HCT116 (cell line): ENCODE data around the gene CRACDL. TPM values are rescaled to one million over a fixed set of nuclear protein-coding genes. Genes with fewer than 3 reads are reported as not detected.

Experiments
- ATAC-seq: fragments of 200-7000 bp; cut with Tn5 transposase; 2 replicates; pipeline ENCODE4 v1.9.1; 2020; ENCODE audit warnings: mild to moderate bottlenecking, moderate library complexity
- BruUV-seq: library from RNA; stranded (reverse); fragments of 400-500 nt; replicated peaks from 2 replicates; lab custom pipeline; 2021; lab: Mats Ljungman, UMichigan
- CTCF ChIA-PET: fragments of 300-600 bp; sonication (Branson Sonifier 250); formaldehyde crosslinking; loops from one replicate; lab custom pipeline; 2021; ENCODE audit warnings: antibody characterized with exemption; lab: Charles Lee
- POLR2A ChIA-PET: fragments of 300-600, 350-600 bp; sonication (Branson Sonifier 250); formaldehyde crosslinking; loops from one replicate; lab custom pipeline; 2021; ENCODE audit warnings: antibody characterized with exemption; lab: Charles Lee
- RAD21 ChIA-PET, 2 experiments: fragments of 300-600 bp; sonication (Branson Sonifier 250); formaldehyde crosslinking; loops; one replicate each; lab custom pipeline; 2023; ENCODE audit warnings: low total read pairs in 2 of 2; ENCODE audit not compliant: uncharacterized antibody in 2 of 2, unreplicated experiment in 2 of 2, low non-redundant PET in 1 of 2; lab: Charles Lee
- DNase-seq: peaks from one replicate; pipeline ENCODE4 v3.0.0-alpha.2; 2010; ENCODE audit warnings: low read depth, low spot score
- H2AFZ ChIP-seq: fragments of 200-600 bp; shearing (Covaris generic), sonication (generic); 2 replicates; pipeline ENCODE4 v1.6.1; 2017; ENCODE audit warnings: low read depth, mixed run types, mixed read lengths, antibody characterized with exemption, low read length; ENCODE audit not compliant: poor library complexity, severe bottlenecking
- H3K27ac ChIP-seq: 2 replicates; pipeline ENCODE4 v1.5.1; 2012; ENCODE audit warnings: low read depth, low read length
- H3K27me3 ChIP-seq: fragments of 200-600 bp; sonication (generic); 2 replicates; pipeline ENCODE4 v1.6.1; 2016; ENCODE audit warnings: mixed run types, low read length, mixed read lengths; ENCODE audit not compliant: insufficient read depth
- H3K36me3 ChIP-seq, 2 experiments: fragments of 200-500 bp in 1 of 2; fragments of 200-600 bp in 1 of 2; sonication (Bioruptor generic) in 1 of 2; sonication (generic) in 1 of 2; 2 replicates each; pipeline versions ENCODE4 v1.5.1 to v1.6.1; 2014 to 2016; ENCODE audit warnings: low read length in 2 of 2, inconsistent platforms in 1 of 2, mixed read lengths in 1 of 2, mixed run types in 1 of 2; ENCODE audit not compliant: insufficient read depth in 2 of 2, control insufficient read depth in 1 of 2
- H3K4me1 ChIP-seq, 2 experiments: fragments of 200-600 bp in 1 of 2; sonication (generic) in 1 of 2; 2 replicates each; pipeline versions ENCODE4 v1.5.1 to v1.6.1; 2012 to 2017; ENCODE audit warnings: low read length in 2 of 2, inconsistent platforms in 1 of 2, mild to moderate bottlenecking in 1 of 2, mixed read lengths in 1 of 2, mixed run types in 1 of 2, moderate library complexity in 1 of 2; ENCODE audit not compliant: insufficient read depth in 2 of 2, control insufficient read depth in 1 of 2
- H3K4me2 ChIP-seq: fragments of 200-600 bp; sonication (generic); 2 replicates; pipeline ENCODE4 v1.6.1; 2017; ENCODE audit warnings: mixed run types, low read length, mixed read lengths
- H3K4me3 ChIP-seq, 2 experiments: fragments of 200-600 bp in 1 of 2; sonication (generic) in 1 of 2; replicated peaks in 1 of 2; 2 replicates each; pipeline ENCODE4 v1.5.1; 2011 to 2016; ENCODE audit warnings: low read length in 2 of 2, control low read depth in 1 of 2, low read depth in 1 of 2, mild to moderate bottlenecking in 1 of 2, mixed read lengths in 1 of 2, mixed run types in 1 of 2
- H3K79me2 ChIP-seq: fragments of 200-600 bp; sonication (generic); 2 replicates; pipeline ENCODE4 v1.6.1; 2017; ENCODE audit warnings: mild to moderate bottlenecking, mixed run types, low read length, moderate library complexity, mixed read lengths; ENCODE audit not compliant: insufficient read depth
- H3K9ac ChIP-seq: fragments of 200-600 bp; sonication (generic); 2 replicates; pipeline ENCODE4 v1.6.1; 2016; ENCODE audit warnings: low read length, mixed read lengths
- H3K9me2 ChIP-seq: fragments of 200-600 bp; sonication (generic), shearing (Covaris generic); 2 replicates; pipeline ENCODE4 v1.6.1; 2017; ENCODE audit warnings: mixed run types, mild to moderate bottlenecking, moderate library complexity; ENCODE audit not compliant: insufficient read depth
- H3K9me3 ChIP-seq, 2 experiments: fragments of 200-500 bp in 1 of 2; fragments of 200-600 bp in 1 of 2; sonication (Bioruptor generic) in 1 of 2; sonication (generic) in 1 of 2; 2 replicates each; pipeline ENCODE4 v1.6.1; 2014 to 2017; ENCODE audit warnings: low read length in 2 of 2, mixed read lengths in 2 of 2, inconsistent platforms in 1 of 2, low read depth in 1 of 2, mild to moderate bottlenecking in 1 of 2, mixed run types in 1 of 2, moderate library complexity in 1 of 2; ENCODE audit not compliant: control insufficient read depth in 1 of 2, insufficient read depth in 1 of 2
- H4K20me1 ChIP-seq: fragments of 200-600 bp; sonication (generic), shearing (Covaris generic); 2 replicates; pipeline ENCODE4 v1.6.1; 2017; ENCODE audit warnings: mixed run types, mild to moderate bottlenecking, moderate library complexity; ENCODE audit not compliant: insufficient read depth
- ATF3 ChIP-seq: IDR thresholded peaks from 2 replicates; pipeline ENCODE4 v1.6.1; 2012
- CBX3 ChIP-seq: IDR thresholded peaks from 2 replicates; pipeline ENCODE4 v1.6.1; 2012; ENCODE audit warnings: low read depth
- CEBPB ChIP-seq: IDR thresholded peaks from 2 replicates; pipeline ENCODE4 v1.6.1; 2012; ENCODE audit warnings: low read depth
- CTCF ChIP-seq, 3 experiments: fragments of 200-600 bp in 1 of 3; sonication (generic) in 1 of 3; IDR thresholded peaks in 2 of 3; conservative IDR thresholded peaks in 1 of 3; 2 replicates each; pipeline ENCODE4 v1.5.1; 2012 to 2017; ENCODE audit warnings: low read depth in 2 of 3, low read length in 2 of 3, antibody characterized with exemption in 1 of 3, borderline replicate concordance in 1 of 3, control low read depth in 1 of 3, mild to moderate bottlenecking in 1 of 3, mixed read lengths in 1 of 3, mixed run types in 1 of 3, moderate library complexity in 1 of 3; ENCODE audit not compliant: insufficient read depth in 1 of 3
- EGR1 ChIP-seq: IDR thresholded peaks from 2 replicates; pipeline ENCODE4 v1.6.1; 2012; ENCODE audit warnings: low read depth
- EZH2 ChIP-seq: fragments of 200-600 bp; sonication (generic); IDR thresholded peaks from 2 replicates; pipeline ENCODE4 v1.6.1; 2017; ENCODE audit warnings: antibody characterized with exemption, mixed run types
- EZH2phosphoT487 ChIP-seq: fragments of 200-600 bp; IDR thresholded peaks from 2 replicates; pipeline ENCODE4 v1.6.1; 2018; ENCODE audit warnings: antibody characterized with exemption, borderline replicate concordance
- FOSL1 ChIP-seq: IDR thresholded peaks from 2 replicates; pipeline ENCODE4 v1.6.1; 2012; ENCODE audit warnings: low read depth
- JUND ChIP-seq: IDR thresholded peaks from 2 replicates; pipeline ENCODE4 v1.6.1; 2012
- MAX ChIP-seq: IDR thresholded peaks from 2 replicates; pipeline ENCODE4 v1.6.1; 2012
- POLR2A ChIP-seq: IDR thresholded peaks from 2 replicates; pipeline ENCODE4 v1.7.0; 2011; ENCODE audit warnings: borderline replicate concordance; ENCODE audit not compliant: insufficient read depth, insufficient read length; ENCODE audit errors: extremely low read depth
- RAD21 ChIP-seq: IDR thresholded peaks from 2 replicates; pipeline ENCODE4 v1.6.1; 2012; ENCODE audit warnings: low read depth, mild to moderate bottlenecking
- REST ChIP-seq: IDR thresholded peaks from 2 replicates; pipeline ENCODE4 v1.6.1; 2012; ENCODE audit warnings: low read depth
- SP1 ChIP-seq: IDR thresholded peaks from 2 replicates; pipeline ENCODE4 v1.6.1; 2012; ENCODE audit warnings: low read depth
- SRF ChIP-seq: IDR thresholded peaks from 2 replicates; pipeline ENCODE4 v1.6.1; 2012; ENCODE audit warnings: low read depth
- TCF7L2 ChIP-seq: IDR thresholded peaks from 2 replicates; pipeline ENCODE4 v1.7.0; 2011; ENCODE audit warnings: borderline replicate concordance, inconsistent platforms; ENCODE audit not compliant: insufficient read depth, insufficient read length; ENCODE audit errors: extremely low read depth
- YY1 ChIP-seq: IDR thresholded peaks from 2 replicates; pipeline ENCODE4 v1.6.1; 2011; ENCODE audit warnings: low read length, low read depth, moderate library complexity, mild to moderate bottlenecking; ENCODE audit not compliant: insufficient replicate concordance; ENCODE audit errors: extremely low read depth
- ZFX ChIP-seq: fragments of 450-650 bp; IDR thresholded peaks from 2 replicates; pipeline ENCODE4 v1.6.1; 2017
- ZNF274 ChIP-seq: fragments of 200-500 bp; sonication (Bioruptor generic); IDR thresholded peaks from 2 replicates; pipeline ENCODE4 v1.6.1; 2014; ENCODE audit warnings: mild to moderate bottlenecking, low read depth, low read length, inconsistent platforms
- intact Hi-C: fragments of 100-400 bp; cut with micrococcal nuclease; formaldehyde crosslinking; loops from 2 replicates; pipeline ENCODE4 v1.10.0; 2022
- total RNA-seq: library from RNA; stranded (reverse); gene quantifications from one replicate; pipeline ENCODE4 v1.2.1, GENCODE V29; 2021; ENCODE audit not compliant: unreplicated experiment

Gene CRACDL
- total RNA-seq, 1 experiment from 2014 or later: 1.1 TPM

GRCh38 chr2:98746426-98746825 lies 189.6 kb downstream of the CRACDL start:
- Histone ChIP-seq H2AFZ (no peak overlapping the region), H3K36me3 (no peaks in the 10 kb centered on the region), H3K9me2 (no peaks in the 10 kb centered on the region), H3K4me3 (no peak overlapping the region), H3K27ac (no peak overlapping the region), H3K9ac (no peak overlapping the region), H3K27me3 (no peaks in the 10 kb centered on the region), H4K20me1 (no peaks in the 10 kb centered on the region), H3K4me2 (no peak overlapping the region), H3K9me3 (no peaks in the 10 kb centered on the region), H3K4me1 (peaks cover 0 to 4% of the 10 kb centered on the region in 2 experiments; a peak in 1 of 4 replicates), H3K79me2 (no peaks in the 10 kb centered on the region)
- DNase-seq (no peak), ATAC-seq (no peak)
- intact Hi-C loops: no loop called here
- POLR2A ChIA-PET: no interaction called here
- CTCF ChIA-PET: no interaction called here
- TF ChIP-seq RAD21 (no peak), FOSL1 (no peak), YY1 (no peak), SRF (no peak), ATF3 (no peak), MAX (no peak), REST (no peak), EZH2 (no peak), POLR2A (no peak), EZH2phosphoT487 (no peak), JUND (no peak), TCF7L2 (no peak), CEBPB (no peak), ZFX (no peak), EGR1 (no peak), CBX3 (no peak), ZNF274 (no peak), CTCF (IDR thresholded peaks at IDR 0.05 in 2 of 3, conservative IDR thresholded peaks at IDR 0.05 in 1 of 3; ENCODE audit: borderline replicate concordance in 1 of 3, insufficient read depth in 1 of 3, low read depth in 2 of 3, low read length in 2 of 3) (no peak), SP1 (no peak)
- BruUV-seq: no TSS peak
- RAD21 ChIA-PET: no interaction called here
